DOHH2 (cell line): ENCODE data around the gene DNAH2.

Source experiments
- H3F3A ChIP-seq: fragments of 200-600 bp; sonication (generic), shearing (Covaris generic); 2 replicates; pipeline ENCODE4 v1.6.0; 2016; ENCODE audit warnings: antibody characterized with exemption, mild to moderate bottlenecking; ENCODE audit not compliant: control insufficient read depth, insufficient read depth
- H3K27ac ChIP-seq: fragments of 200-600 bp; sonication (generic); 2 replicates; pipeline ENCODE4 v1.5.1; 2014; ENCODE audit warnings: low read depth, mild to moderate bottlenecking, low read length, moderate library complexity
- H3K27me3 ChIP-seq: fragments of 200-600 bp; sonication (generic); 2 replicates; pipeline ENCODE4 v1.6.1; 2014; ENCODE audit warnings: mild to moderate bottlenecking, low read length, mixed read lengths; ENCODE audit not compliant: control insufficient read depth
- H3K36me3 ChIP-seq: fragments of 200-600 bp; sonication (generic); 2 replicates; pipeline ENCODE4 v1.6.1; 2014; ENCODE audit warnings: mild to moderate bottlenecking, low read length, moderate library complexity, mixed read lengths; ENCODE audit not compliant: control insufficient read depth
- H3K4me1 ChIP-seq: fragments of 200-600 bp; sonication (generic); 2 replicates; pipeline ENCODE4 v1.6.1; 2014; ENCODE audit warnings: mild to moderate bottlenecking, low read length, mixed read lengths; ENCODE audit not compliant: control insufficient read depth
- H3K4me2 ChIP-seq: fragments of 200-600 bp; sonication (generic); 2 replicates; pipeline ENCODE4 v1.6.0; 2014; ENCODE audit warnings: mild to moderate bottlenecking, low read length, moderate library complexity
- H3K4me3 ChIP-seq: fragments of 200-600 bp; sonication (generic); 2 replicates; pipeline ENCODE4 v1.5.1; 2014; ENCODE audit warnings: mild to moderate bottlenecking, low read length, mixed read lengths
- H3K79me2 ChIP-seq: fragments of 200-600 bp; sonication (generic); 2 replicates; pipeline ENCODE4 v1.6.1; 2014; ENCODE audit warnings: mild to moderate bottlenecking, low read length, mixed read lengths; ENCODE audit not compliant: control insufficient read depth
- H3K9me2 ChIP-seq: fragments of 200-600 bp; sonication (generic); replicated peaks from 2 replicates; pipeline ENCODE4 v1.6.1; 2014; ENCODE audit warnings: mild to moderate bottlenecking, low read length, mixed read lengths; ENCODE audit not compliant: control insufficient read depth
- H3K9me3 ChIP-seq: fragments of 200-600 bp; sonication (generic); 2 replicates; pipeline ENCODE4 v1.6.1; 2014; ENCODE audit warnings: antibody characterized with exemption, low read length, mixed read lengths; ENCODE audit not compliant: control insufficient read depth, insufficient read depth
- H4K20me1 ChIP-seq: fragments of 200-600 bp; sonication (generic); 2 replicates; pipeline ENCODE4 v1.6.0; 2014; ENCODE audit warnings: low read depth, mild to moderate bottlenecking, antibody characterized with exemption, low read length, moderate library complexity; ENCODE audit not compliant: control insufficient read depth, insufficient read depth
- CTCF ChIP-seq: fragments of 200-600 bp; sonication (generic); IDR thresholded peaks from one replicate; pipeline ENCODE4 v1.5.1; 2014; ENCODE audit warnings: antibody characterized with exemption, mild to moderate bottlenecking, low read depth, low read length; ENCODE audit not compliant: poor library complexity, severe bottlenecking
- EZH2phosphoT487 ChIP-seq: fragments of 200-600 bp; sonication (generic); IDR thresholded peaks from 2 replicates; pipeline ENCODE4 v1.6.1; 2017; ENCODE audit warnings: borderline replicate concordance, mild to moderate bottlenecking, antibody characterized with exemption, low read length, moderate library complexity, mixed read lengths

DNAH2 gene

GRCh38 chr17:7818746-7819645 is 101.5 kb downstream of the DNAH2 start:
- no peak overlapping the region for H3K27ac ChIP-seq
- H3K4me1 ChIP-seq: no peaks in the 10 kb centered on the region; the same call in 1 of the 2 replicates
- no peaks in the 10 kb centered on the region for H4K20me1 ChIP-seq
- TF ChIP-seq CTCF: no peak
- no peak for TF ChIP-seq EZH2phosphoT487
- H3K4me2 ChIP-seq: no peak overlapping the region
- H3K4me3 ChIP-seq: no peak overlapping the region
- no peaks in the 10 kb centered on the region for H3K36me3 ChIP-seq
- H3K9me2 ChIP-seq: no peaks in the 10 kb centered on the region
- no peaks in the 10 kb centered on the region for H3K79me2 ChIP-seq
- H3K27me3 ChIP-seq: peaks cover 9% of the 10 kb centered on the region; the same call in 1 of the 2 replicates
- H3K9me3 ChIP-seq: no peaks in the 10 kb centered on the region
- H3F3A ChIP-seq: no peaks in the 10 kb centered on the region

- H3K4me3 ChIP-seq: no peak overlapping the region
- H3K27me3 ChIP-seq: peaks cover 9% of the 10 kb centered on the region; the same call in 1 of the 2 replicates
- H3K79me2 ChIP-seq: no peaks in the 10 kb centered on the region
- no peak overlapping the region for H3K4me2 ChIP-seq
- TF ChIP-seq EZH2phosphoT487 (no peak), CTCF (no peak)
- H3K9me2 ChIP-seq: no peaks in the 10 kb centered on the region
- H3K9me3 ChIP-seq: no peaks in the 10 kb centered on the region
- no peak overlapping the region for H3K27ac ChIP-seq
- no peaks in the 10 kb centered on the region for H3K36me3 ChIP-seq
- H3F3A ChIP-seq: no peaks in the 10 kb centered on the region
- peaks cover 8% of the 10 kb centered on the region; the same call in 1 of the 2 replicates for H3K4me1 ChIP-seq
- no peaks in the 10 kb centered on the region for H4K20me1 ChIP-seq
These were observed 102.7 kb downstream of the DNAH2 start for GRCh38 chr17:7820231-7820630.

- Histone ChIP-seq H3K4me1 (peaks cover 10% of the 10 kb centered on the region; the same call in 1 of the 2 replicates), H3K27ac (no peak overlapping the region), H3K9me3 (no peaks in the 10 kb centered on the region), H3F3A (0 out of 2 replicates have a peak, but pooled peaks cover 4% of the 10 kb centered on the region), H3K27me3 (peaks cover 16% of the 10 kb centered on the region; the same call in 1 of the 2 replicates), H3K4me2 (no peak overlapping the region), H4K20me1 (no peaks in the 10 kb centered on the region), H3K79me2 (no peaks in the 10 kb centered on the region), H3K9me2 (no peaks in the 10 kb centered on the region), H3K36me3 (no peaks in the 10 kb centered on the region), H3K4me3 (no peak overlapping the region)
- TF ChIP-seq EZH2phosphoT487 (no peak), CTCF (no peak)
These were observed 104.6 kb downstream of the DNAH2 start for GRCh38 chr17:7822126-7822525.
